WI38 (cell line): Measurements from ENCODE around the gene FAM114A2.
A peak's percentile ranks its signal among the peaks of the same experiment; 100 is the strongest.
"Not testable (repeated sequence)": the region's sequence is repeated elsewhere in the genome, so short reads cannot be mapped to it uniquely, and the experiment has no call there.

Source experiments
- H3K4me3 ChIP-seq: 2 replicates; pipeline ENCODE4 v1.5.1; 2011; ENCODE audit warnings: low read depth, mild to moderate bottlenecking, control low read depth, low read length
- TF ChIP-seq, protein P1 (sequence below): IDR thresholded peaks from 2 replicates; pipeline ENCODE4 v1.5.1; 2012; ENCODE audit warnings: low read depth, mild to moderate bottlenecking, control low read depth, low read length

Gene FAM114A2

DNA sequence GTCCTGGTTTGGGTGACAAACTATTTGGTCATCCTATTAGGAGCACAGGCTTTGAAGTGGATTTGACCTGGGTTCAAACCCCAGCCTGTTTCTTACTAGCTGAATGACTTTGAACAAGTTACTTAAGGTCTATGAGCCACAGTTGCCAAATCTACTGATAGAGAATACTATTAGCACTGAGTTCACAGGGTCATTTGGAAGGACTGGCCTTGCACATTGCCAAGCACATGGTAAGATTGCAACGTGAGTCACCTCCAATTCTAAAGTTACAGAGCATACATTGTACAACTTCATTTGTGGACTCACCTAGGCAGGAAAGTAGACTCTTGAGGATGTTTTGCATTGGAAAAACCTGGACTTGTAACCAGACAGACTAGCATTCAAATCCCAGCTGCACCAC lies 39.0 kb upstream of the FAM114A2 start:
- H3K4me3 ChIP-seq: no peak overlapping the region
- TF ChIP-seq, protein P1, sequence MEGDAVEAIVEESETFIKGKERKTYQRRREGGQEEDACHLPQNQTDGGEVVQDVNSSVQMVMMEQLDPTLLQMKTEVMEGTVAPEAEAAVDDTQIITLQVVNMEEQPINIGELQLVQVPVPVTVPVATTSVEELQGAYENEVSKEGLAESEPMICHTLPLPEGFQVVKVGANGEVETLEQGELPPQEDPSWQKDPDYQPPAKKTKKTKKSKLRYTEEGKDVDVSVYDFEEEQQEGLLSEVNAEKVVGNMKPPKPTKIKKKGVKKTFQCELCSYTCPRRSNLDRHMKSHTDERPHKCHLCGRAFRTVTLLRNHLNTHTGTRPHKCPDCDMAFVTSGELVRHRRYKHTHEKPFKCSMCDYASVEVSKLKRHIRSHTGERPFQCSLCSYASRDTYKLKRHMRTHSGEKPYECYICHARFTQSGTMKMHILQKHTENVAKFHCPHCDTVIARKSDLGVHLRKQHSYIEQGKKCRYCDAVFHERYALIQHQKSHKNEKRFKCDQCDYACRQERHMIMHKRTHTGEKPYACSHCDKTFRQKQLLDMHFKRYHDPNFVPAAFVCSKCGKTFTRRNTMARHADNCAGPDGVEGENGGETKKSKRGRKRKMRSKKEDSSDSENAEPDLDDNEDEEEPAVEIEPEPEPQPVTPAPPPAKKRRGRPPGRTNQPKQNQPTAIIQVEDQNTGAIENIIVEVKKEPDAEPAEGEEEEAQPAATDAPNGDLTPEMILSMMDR: no peak

DNA sequence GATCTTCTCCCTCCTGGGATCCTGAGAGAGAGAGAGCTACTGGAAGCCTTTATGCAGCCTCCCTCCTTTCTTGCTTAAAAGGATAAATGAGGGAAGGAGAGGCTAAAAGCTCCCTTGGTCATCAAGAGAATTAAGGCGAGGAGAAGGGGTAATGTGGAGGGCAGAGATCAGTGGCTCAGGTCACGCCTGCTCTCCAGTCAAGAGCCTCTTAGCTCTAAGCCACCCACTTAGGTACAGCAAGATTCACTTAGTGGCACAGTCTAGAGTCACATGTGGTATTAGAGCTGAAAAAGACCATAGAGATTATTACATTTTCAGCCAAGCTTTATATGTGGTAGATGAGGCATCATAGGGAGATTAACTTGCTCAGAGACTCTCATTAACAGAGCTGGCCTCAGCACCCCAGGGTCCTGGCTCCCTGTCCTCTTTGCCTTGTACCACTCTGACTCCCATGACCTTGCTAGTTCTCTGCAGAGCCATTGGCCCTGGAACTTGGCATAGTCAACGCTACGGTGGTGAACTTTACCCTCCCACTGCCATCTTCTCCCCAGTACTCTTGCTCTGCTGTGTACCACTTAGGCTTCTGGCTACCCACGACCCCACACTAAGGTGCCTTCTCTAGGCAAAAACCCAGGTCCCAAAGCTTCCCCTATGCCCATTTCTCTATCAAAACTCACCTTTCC lies 37.7 kb upstream of the FAM114A2 start:
- TF ChIP-seq, protein P1: no peak
- no peak overlapping the region for H3K4me3 ChIP-seq

DNA sequence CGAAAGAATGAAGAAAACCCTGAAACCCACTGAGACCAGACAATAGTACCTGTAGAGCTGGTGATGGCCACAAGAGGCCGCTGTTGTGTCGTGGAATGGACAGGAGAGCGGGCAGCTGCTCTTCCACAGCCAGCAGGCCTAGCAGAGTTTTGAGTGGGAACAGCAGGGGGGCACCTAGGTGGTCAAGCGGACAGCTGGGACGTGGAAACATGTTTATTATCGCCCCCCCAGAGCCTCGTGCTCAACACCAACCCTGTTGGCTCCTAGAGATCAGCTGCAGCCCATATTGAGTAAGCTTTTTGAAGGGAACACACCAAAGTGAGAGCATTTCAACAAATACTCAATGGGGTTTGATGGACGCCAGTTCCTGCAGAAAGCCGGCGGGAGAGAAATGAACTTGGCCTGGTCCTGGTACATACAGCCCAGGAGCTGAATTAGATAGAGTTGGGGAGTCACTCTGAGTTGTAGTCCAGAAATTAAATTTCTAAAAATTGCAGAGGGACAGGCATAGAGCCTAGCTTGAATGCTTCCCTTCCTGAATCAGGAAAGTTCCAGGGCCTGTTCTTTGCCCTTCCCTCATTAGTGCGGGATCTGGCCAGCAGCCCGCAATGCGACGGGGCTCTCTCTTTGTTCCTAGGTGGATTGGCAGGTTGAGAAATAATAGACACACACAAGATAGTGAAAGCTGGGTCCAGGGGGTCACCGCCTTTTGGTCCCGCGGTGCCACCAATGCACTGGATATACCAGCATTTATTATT lies 33.9 kb upstream of the FAM114A2 start:
- TF ChIP-seq, protein P1: peak; percentile 88
- peak overlapping the region; percentile 36 for H3K4me3 ChIP-seq

DNA sequence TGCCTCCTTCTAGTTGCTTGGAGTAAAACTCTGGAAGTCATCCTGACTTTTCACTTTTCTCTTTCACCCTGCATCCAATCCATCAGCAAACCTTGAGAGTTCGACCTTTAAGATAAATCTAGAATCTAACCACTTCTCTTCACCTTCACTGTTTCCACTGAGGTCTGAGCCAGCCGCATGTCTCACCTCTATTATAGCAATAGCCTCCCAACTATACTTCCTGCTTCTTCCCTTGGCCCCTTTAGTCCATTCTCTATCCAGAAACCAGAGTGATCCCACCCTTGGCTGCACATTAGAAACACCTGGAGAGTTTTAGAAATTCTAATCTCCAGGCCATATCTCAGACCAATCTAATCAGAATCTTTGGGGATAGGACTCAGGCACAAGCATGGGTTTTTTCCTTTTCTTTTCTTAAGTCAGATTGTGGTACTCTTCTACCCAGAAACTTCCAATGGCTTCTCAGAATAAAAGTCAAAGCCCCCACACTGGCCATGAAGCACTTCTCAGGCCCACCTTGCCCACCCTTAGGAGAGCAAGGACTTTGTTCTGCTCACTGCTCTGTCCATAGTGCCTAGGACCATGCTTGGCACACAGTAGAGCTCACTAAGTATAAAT lies 33.2 kb upstream of the FAM114A2 start:
- peak overlapping the region; percentile 36 for H3K4me3 ChIP-seq
- TF ChIP-seq, protein P1: no peak

DNA sequence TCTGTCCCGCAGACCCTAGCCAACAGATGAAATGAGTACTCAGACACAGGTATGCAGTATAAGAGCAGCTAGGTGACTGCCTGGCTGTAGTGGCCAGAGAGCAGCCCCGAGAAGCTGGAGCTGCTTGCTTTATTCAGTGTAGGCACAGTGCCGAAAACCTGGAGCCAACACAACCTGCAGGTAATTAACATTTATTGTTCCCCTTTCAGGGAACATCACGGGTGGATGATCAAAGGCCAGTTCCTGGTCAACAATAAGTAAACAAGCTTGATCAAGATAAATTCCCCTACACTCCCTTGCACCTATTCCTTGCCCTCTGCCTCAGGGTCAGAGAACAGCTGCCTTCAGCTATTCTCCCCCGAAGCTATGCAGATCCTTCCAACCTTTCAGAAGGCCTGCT lies 31.1 kb upstream of the FAM114A2 start:
- not testable (repeated sequence) for H3K4me3 ChIP-seq

DNA sequence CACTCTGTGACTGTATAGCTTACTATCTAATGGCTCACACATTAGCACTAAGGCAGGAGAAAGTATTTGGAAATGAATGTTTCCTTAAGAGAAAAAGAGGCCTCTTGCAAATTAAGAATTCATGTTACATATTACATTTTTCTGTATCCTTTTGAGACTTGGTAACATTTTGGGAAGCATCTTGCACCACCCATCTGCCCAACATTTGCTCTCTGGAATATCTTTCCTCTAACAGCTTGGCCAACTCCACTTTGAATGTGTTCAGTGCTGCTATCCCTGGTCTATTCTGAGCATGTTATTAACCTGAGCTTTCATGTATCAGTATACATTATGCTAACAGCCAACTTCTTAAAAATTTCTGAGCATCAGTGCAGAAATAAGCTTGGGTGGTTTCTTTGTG lies 27.3 kb upstream of the FAM114A2 start:
- no peak overlapping the region for H3K4me3 ChIP-seq
- TF ChIP-seq, protein P1: no peak

DNA sequence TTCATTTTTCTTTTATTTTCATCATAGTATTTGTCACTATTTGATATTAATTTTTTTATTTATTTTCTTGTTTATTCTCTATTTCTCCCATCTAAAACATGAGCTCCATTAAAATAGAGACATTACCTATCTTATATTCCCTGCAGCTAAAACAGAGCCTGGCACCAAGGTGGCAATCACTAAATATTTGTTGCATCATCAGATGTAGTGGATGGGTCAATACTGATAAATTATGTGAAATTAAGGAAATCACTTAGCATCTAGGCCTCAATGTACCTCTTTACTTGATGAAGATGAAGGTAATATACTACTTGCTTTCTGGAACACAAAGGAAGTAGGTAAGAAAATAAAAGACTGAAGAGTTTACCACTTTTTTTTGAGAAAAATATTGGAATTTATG lies 24.7 kb upstream of the FAM114A2 start:
- H3K4me3 ChIP-seq: no peak overlapping the region
- TF ChIP-seq, protein P1: no peak
